H9 (cell line): ENCODE data around the gene BMPER. TPM values are rescaled to one million over a fixed set of nuclear protein-coding genes. Genes with fewer than 3 reads are reported as not detected.

Experiments used
- DNase-seq: peaks from one replicate; pipeline ENCODE4 v3.0.0-alpha.2; 2017
- H2AFZ ChIP-seq: one replicate; pipeline ENCODE4 v1.6.1; 2013; ENCODE audit warnings: mild to moderate bottlenecking, low read length, control low read depth, moderate library complexity
- H2AK5ac ChIP-seq: 2 replicates; pipeline ENCODE4 v1.6.1; 2013; ENCODE audit warnings: low read length, control low read depth, mixed read lengths; ENCODE audit not compliant: insufficient read length
- H2BK120ac ChIP-seq: one replicate; pipeline ENCODE4 v1.6.1; 2013; ENCODE audit warnings: low read depth, mild to moderate bottlenecking, low read length, control low read depth, inconsistent platforms; ENCODE audit not compliant: poor library complexity, severe bottlenecking
- H2BK12ac ChIP-seq: 2 replicates; pipeline ENCODE4 v1.6.1; 2013; ENCODE audit warnings: low read length, control low read depth, mixed read lengths, low read depth; ENCODE audit not compliant: insufficient read length
- H2BK15ac ChIP-seq: 2 replicates; pipeline ENCODE4 v1.6.1; 2013; ENCODE audit warnings: low read depth, low read length, control low read depth
- H2BK20ac ChIP-seq: one replicate; pipeline ENCODE4 v1.6.1; 2013; ENCODE audit warnings: low read depth, mild to moderate bottlenecking, low read length, control low read depth, inconsistent platforms; ENCODE audit not compliant: poor library complexity, severe bottlenecking
- H2BK5ac ChIP-seq: 2 replicates; pipeline ENCODE4 v1.6.1; 2013; ENCODE audit warnings: low read length, control low read depth, mixed read lengths; ENCODE audit not compliant: insufficient read length
- H3K14ac ChIP-seq: 2 replicates; pipeline ENCODE4 v1.6.1; 2013; ENCODE audit warnings: low read length, control low read depth; ENCODE audit not compliant: insufficient read depth
- H3K18ac ChIP-seq: 2 replicates; pipeline ENCODE4 v1.6.1; 2013; ENCODE audit warnings: low read depth, mild to moderate bottlenecking, mixed read lengths, low read length, control low read depth; ENCODE audit not compliant: insufficient read length
- H3K23ac ChIP-seq: 2 replicates; pipeline ENCODE4 v1.6.1; 2013; ENCODE audit warnings: low read length, control low read depth, mixed read lengths, low read depth; ENCODE audit not compliant: insufficient read length
- H3K23me2 ChIP-seq: 2 replicates; pipeline ENCODE4 v1.6.1; 2013; ENCODE audit warnings: low read depth, mild to moderate bottlenecking, mixed read lengths, low read length, control low read depth; ENCODE audit not compliant: insufficient read length, poor library complexity, severe bottlenecking
- H3K27ac ChIP-seq: 2 replicates; pipeline ENCODE4 v1.5.1; 2013; ENCODE audit warnings: low read length, control low read depth, mixed read lengths, low read depth; ENCODE audit not compliant: insufficient read length
- H3K27me3 ChIP-seq: 2 replicates; pipeline ENCODE4 v1.6.1; 2013; ENCODE audit warnings: low read length, control low read depth, inconsistent platforms; ENCODE audit not compliant: insufficient read depth
- H3K4ac ChIP-seq: 2 replicates; pipeline ENCODE4 v1.6.1; 2013; ENCODE audit warnings: low read depth, mild to moderate bottlenecking, control low read depth, inconsistent platforms, low read length, moderate library complexity
- H3K4me1 ChIP-seq: 2 replicates; pipeline ENCODE4 v1.6.1; 2013; ENCODE audit warnings: low read length, control low read depth, inconsistent platforms; ENCODE audit not compliant: insufficient read depth
- H3K4me2 ChIP-seq: 2 replicates; pipeline ENCODE4 v1.6.1; 2013; ENCODE audit warnings: low read length, control low read depth, mixed read lengths; ENCODE audit not compliant: insufficient read length, insufficient read depth
- H3K56ac ChIP-seq: 2 replicates; pipeline ENCODE4 v1.6.1; 2013; ENCODE audit warnings: low read depth, mild to moderate bottlenecking, mixed read lengths, low read length, control low read depth; ENCODE audit not compliant: insufficient read length
- H3K79me1 ChIP-seq: 2 replicates; pipeline ENCODE4 v1.6.1; 2013; ENCODE audit warnings: low read depth, mild to moderate bottlenecking, moderate library complexity, low read length, control low read depth, inconsistent platforms; ENCODE audit not compliant: insufficient read depth, poor library complexity, severe bottlenecking
- H3K79me2 ChIP-seq: 2 replicates; pipeline ENCODE4 v1.6.1; 2013; ENCODE audit warnings: low read length, control low read depth, inconsistent platforms; ENCODE audit not compliant: insufficient read depth
- H3K9ac ChIP-seq: 2 replicates; pipeline ENCODE4 v1.6.1; 2013; ENCODE audit warnings: low read length, control low read depth, mixed read lengths; ENCODE audit not compliant: insufficient read length; ENCODE audit errors: extremely low read depth
- H3K9me3 ChIP-seq: one replicate; pipeline ENCODE4 v1.6.1; 2013; ENCODE audit warnings: low read depth, low read length, inconsistent platforms; ENCODE audit not compliant: control insufficient read depth
- H3T11ph ChIP-seq: one replicate; pipeline ENCODE4 v1.6.1; 2013; ENCODE audit warnings: mild to moderate bottlenecking, low read length, control low read depth, inconsistent platforms
- H4K20me1 ChIP-seq: one replicate; pipeline ENCODE4 v1.6.1; 2013; ENCODE audit not compliant: control insufficient read depth, insufficient read length, insufficient read depth
- H4K5ac ChIP-seq: 2 replicates; pipeline ENCODE4 v1.6.1; 2013; ENCODE audit warnings: low read depth, mild to moderate bottlenecking, mixed read lengths, low read length, control low read depth; ENCODE audit not compliant: insufficient read length
- H4K8ac ChIP-seq: replicated peaks from 2 replicates; pipeline ENCODE4 v1.6.1; 2013; ENCODE audit warnings: low read length, control low read depth, mixed read lengths, low read depth; ENCODE audit not compliant: insufficient read length
- H4K91ac ChIP-seq: 2 replicates; pipeline ENCODE4 v1.6.1; 2013; ENCODE audit warnings: low read depth, mild to moderate bottlenecking, moderate library complexity, mixed read lengths, low read length, control low read depth; ENCODE audit not compliant: insufficient read length
- H3K27ac Mint-ChIP-seq, 3 experiments: 2 replicates in 2 of 3; 3 replicates in 1 of 3; pipeline ENCODE4 v1.8.0; 2020 to 2021; ENCODE audit warnings: mixed read lengths in 3 of 3, mild to moderate bottlenecking in 1 of 3, moderate library complexity in 1 of 3
- H3K27me3 Mint-ChIP-seq: 2 replicates; pipeline ENCODE4 v1.8.0; 2021; ENCODE audit warnings: low read depth, mild to moderate bottlenecking, moderate library complexity, mixed read lengths
- H3K36me3 Mint-ChIP-seq, 3 experiments: 2 replicates in 2 of 3; 3 replicates in 1 of 3; pipeline ENCODE4 v1.8.0; 2020 to 2021; ENCODE audit warnings: low read depth in 3 of 3, mixed read lengths in 3 of 3; ENCODE audit not compliant: insufficient read depth in 1 of 3
- H3K4me1 Mint-ChIP-seq, 2 experiments: 2 replicates each; pipeline ENCODE4 v1.8.0; 2020; ENCODE audit warnings: mixed read lengths in 2 of 2
- H3K4me3 Mint-ChIP-seq, 2 experiments: 2 replicates in 1 of 2; 3 replicates in 1 of 2; pipeline ENCODE4 v1.8.0; 2020 to 2021; ENCODE audit warnings: mild to moderate bottlenecking in 2 of 2, mixed read lengths in 2 of 2, moderate library complexity in 1 of 2
- H3K9me3 Mint-ChIP-seq, 2 experiments: 2 replicates in 1 of 2; 3 replicates in 1 of 2; pipeline ENCODE4 v1.8.0; 2020; ENCODE audit warnings: mild to moderate bottlenecking in 2 of 2, mixed read lengths in 2 of 2, moderate library complexity in 1 of 2
- WGBS: extraction: QIAGEN DNeasy Blood & Tissue Kit; methylation state at CpG from one replicate; pipeline ENCODE4 v1.1.7; 2013; ENCODE audit warnings: missing lambda C conversion rate, low lambda C conversion rate, mixed read lengths; ENCODE audit not compliant: insufficient read length; ENCODE audit errors: extremely low coverage; 5-methylcytosine and 5-hydroxymethylcytosine counted together
- total RNA-seq: library from RNA; stranded (reverse); gene quantifications from 2 replicates; pipeline ENCODE4 v1.2.1, GENCODE V29; 2021
- TF ChIP-seq, protein P1 (sequence below): fragments of 200-600 bp; sonication (generic); conservative IDR thresholded peaks from 3 replicates; pipeline ENCODE4 v1.8.0; 2021; ENCODE audit warnings: antibody characterized with exemption, mild to moderate bottlenecking

Gene BMPER
- total RNA-seq, 1 experiment from 2014 or later = 0.20 TPM

DNA sequence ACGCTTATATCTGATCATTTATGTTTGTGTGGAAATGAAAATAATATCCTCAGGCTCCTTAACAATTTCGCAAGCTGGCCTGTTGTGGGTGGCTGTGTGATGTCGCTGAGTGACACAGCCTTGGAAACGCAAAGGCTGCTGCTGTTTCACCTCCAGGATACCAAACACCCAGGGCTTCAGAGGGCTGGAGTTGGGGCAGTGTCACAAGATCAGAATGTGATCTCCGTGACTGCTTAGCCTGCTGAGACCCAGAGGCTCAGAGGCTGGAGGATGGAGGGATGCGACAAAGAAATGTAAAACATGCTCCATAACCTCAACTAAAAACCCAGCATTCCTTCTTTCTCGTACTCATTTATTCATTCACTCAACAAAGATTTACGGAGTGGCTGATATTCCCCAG is 37.2 kb upstream of the BMPER start:
- H3K27ac Mint-ChIP-seq = no peak overlapping the region; a peak in 1 of 7 replicates
- DNase-seq = no peak
- no peaks in the 10 kb centered on the region for H3K9me3 Mint-ChIP-seq
- Histone ChIP-seq H3T11ph (no peak overlapping the region), H3K79me1 (no peaks in the 10 kb centered on the region), H4K20me1 (no peaks in the 10 kb centered on the region), H2AK5ac (no peak overlapping the region), H3K27ac (no peak overlapping the region), H3K23me2 (no peaks in the 10 kb centered on the region), H3K27me3 (no peaks in the 10 kb centered on the region), H4K91ac (no peak overlapping the region), H2BK5ac (no peak overlapping the region), H3K9ac (no peak overlapping the region), H4K8ac (no peak overlapping the region), H3K23ac (no peak overlapping the region), H2BK20ac (no peak overlapping the region), H2BK120ac (no peak overlapping the region), H2BK12ac (no peak overlapping the region), H2AFZ (no peak overlapping the region), H3K14ac (no peak overlapping the region), H2BK15ac (no peak overlapping the region), H3K9me3 (no peaks in the 10 kb centered on the region), H3K4me2 (no peak overlapping the region), H3K56ac (no peak overlapping the region), H4K5ac (no peak overlapping the region), H3K4ac (no peak overlapping the region), H3K4me1 (peaks cover 4% of the 10 kb centered on the region; the same call in 1 of the 2 replicates), H3K79me2 (no peaks in the 10 kb centered on the region), H3K18ac (no peak overlapping the region)
- TF ChIP-seq, protein P1, sequence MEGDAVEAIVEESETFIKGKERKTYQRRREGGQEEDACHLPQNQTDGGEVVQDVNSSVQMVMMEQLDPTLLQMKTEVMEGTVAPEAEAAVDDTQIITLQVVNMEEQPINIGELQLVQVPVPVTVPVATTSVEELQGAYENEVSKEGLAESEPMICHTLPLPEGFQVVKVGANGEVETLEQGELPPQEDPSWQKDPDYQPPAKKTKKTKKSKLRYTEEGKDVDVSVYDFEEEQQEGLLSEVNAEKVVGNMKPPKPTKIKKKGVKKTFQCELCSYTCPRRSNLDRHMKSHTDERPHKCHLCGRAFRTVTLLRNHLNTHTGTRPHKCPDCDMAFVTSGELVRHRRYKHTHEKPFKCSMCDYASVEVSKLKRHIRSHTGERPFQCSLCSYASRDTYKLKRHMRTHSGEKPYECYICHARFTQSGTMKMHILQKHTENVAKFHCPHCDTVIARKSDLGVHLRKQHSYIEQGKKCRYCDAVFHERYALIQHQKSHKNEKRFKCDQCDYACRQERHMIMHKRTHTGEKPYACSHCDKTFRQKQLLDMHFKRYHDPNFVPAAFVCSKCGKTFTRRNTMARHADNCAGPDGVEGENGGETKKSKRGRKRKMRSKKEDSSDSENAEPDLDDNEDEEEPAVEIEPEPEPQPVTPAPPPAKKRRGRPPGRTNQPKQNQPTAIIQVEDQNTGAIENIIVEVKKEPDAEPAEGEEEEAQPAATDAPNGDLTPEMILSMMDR = no peak
- no peak overlapping the region for H3K4me3 Mint-ChIP-seq
- peaks cover 0 to 3% (median 0%) of the 10 kb centered on the region in 3 experiments; a peak in 2 of 7 replicates for H3K36me3 Mint-ChIP-seq
- H3K4me1 Mint-ChIP-seq = peaks cover 23 to 26% of the 10 kb centered on the region in 2 experiments
- H3K27me3 Mint-ChIP-seq = no peaks in the 10 kb centered on the region
- no CpG with 5 or more reads among the region's 8 CpGs for WGBS
